T-helper 1 cell treated with Interleukin-12 subunit alpha and Interleukin-12 subunit beta and Interleukin-4 antibody, amounts not matched to agents 30 ng/mL and 1 ng/mL, for 36 hours (primary cell): ENCODE measurements around the gene CLCA4. TPM values are rescaled to one million over a fixed set of nuclear protein-coding genes. Genes with fewer than 3 reads are reported as not detected.

Experiments
- intact Hi-C: fragments of 100-400 bp; cut with micrococcal nuclease; formaldehyde crosslinking; loops from one replicate; pipeline ENCODE4 v1.15.1; 2024
- total RNA-seq: library from RNA; stranded (reverse); gene quantifications from 2 replicates; pipeline ENCODE4 v1.2.3, GENCODE V29; 2022

The CLCA4 gene
- total RNA-seq, 1 donor from 2014 or later = not detected

DNA sequence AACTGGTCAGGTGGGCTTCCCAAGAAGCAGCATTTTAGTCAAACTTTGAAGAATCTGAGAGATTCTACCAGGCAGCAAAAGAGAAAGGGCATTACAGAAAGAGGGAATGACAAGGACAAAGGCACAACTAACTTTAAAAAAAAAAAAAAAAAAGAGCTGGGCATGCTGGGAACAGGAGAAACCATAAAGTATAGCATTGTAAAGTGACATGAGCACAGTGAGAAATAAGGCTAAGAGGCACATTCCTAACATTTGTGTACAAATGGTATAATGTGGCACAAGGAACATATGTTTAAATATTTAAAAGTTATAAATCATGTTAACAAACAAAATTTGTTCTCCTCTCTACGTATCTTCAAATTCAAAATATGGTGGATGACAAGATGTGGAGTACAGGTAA is 69.6 kb downstream of the CLCA4 start:
- intact Hi-C loops = no loop called here

DNA sequence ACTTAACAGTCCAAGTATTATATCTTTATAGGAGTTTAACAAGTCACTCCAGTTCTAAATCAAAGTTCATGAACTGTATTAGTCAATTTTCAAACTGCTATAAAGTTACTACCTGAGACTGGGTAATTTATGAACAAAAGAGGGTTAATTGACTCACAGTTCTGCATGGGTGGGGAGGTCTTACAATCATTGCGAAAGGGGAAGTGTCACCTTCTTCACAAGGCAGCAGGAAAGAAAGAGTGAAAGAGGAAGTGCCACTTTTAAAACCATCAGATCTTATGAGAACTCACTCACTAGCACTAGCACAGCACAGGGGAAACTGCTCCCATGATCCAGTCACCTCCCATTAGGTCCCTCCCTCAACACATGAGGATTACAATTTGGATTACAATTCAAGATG is 70.0 kb downstream of the CLCA4 start:
- intact Hi-C loops = no loop called here

DNA sequence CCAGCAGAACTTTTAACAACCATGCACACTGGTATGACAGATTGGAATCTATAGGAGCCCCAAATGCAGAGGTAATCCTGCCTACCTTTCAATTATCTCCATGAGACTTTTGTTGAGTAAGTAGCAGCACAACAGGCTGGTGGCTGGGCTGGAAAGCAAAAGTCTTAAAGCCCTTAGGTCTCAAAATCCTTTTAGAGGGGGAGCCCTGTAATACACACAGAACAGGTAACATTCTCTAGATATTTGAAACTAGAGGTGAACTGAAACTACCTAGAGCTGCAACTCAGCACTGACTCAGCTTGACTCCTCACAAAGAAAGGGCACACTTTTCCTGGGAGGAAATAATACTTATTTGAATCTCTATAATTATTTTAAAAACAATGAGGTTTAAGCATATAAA is 71.5 kb downstream of the CLCA4 start:
- intact Hi-C loops = loop anchor here (2.0 kb wide), 1 partner anchor 20 kb away; no protein-coding TSS in a partner anchor

DNA sequence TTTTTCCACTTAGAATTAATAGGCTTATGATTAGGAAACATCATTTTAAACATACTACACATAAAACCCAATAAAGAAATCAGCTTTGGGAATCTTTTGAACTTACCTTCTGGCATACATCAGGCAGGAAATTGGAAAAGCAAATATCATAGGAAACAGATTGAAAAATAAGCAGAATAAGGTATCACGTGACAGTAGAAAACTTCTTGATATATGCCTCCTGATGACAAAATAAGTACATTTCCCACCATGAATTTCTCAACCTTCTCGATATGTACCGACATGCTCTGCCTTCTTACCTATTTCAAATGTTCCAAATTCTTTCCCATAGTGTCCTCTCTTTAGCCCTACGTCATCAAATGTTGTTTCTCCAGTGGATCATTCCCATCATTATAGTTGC is 72.4 kb downstream of the CLCA4 start:
- intact Hi-C loops = loop anchor here (2.0 kb wide), 1 partner anchor 19 kb away; no protein-coding TSS in a partner anchor

DNA sequence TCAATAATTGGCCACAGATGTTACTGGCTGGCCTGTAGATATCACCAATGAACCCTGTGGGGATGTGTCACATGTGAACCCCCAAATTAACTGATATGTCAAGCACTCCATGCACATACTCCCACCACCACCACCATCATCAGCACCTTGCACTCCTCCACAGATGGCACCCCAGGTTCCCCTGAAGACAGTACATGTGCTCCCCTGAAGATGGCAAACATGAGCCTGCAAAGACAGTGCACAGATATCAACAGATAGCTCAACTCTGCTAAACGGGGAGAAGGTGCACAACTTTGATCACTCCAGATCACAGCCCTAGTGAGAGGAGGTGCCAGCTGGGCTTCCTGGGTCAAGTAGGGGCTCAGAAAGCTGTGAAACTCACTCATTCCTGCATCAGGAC is 74.4 kb downstream of the CLCA4 start:
- intact Hi-C loops = no loop called here

Other genes with a start within 250 kb of the CLCA4 start
- gene ODF2L, start 150.8 kb upstream of the CLCA4 start, total RNA-seq = 44.2 and 53.1 TPM in 2 replicates
- not detected in 2 replicates for gene CLCA2, start 122.9 kb upstream of the CLCA4 start, total RNA-seq
- gene CLCA1, start 78.2 kb upstream of the CLCA4 start, total RNA-seq = not detected in 2 replicates
- 74.5 and 78.3 TPM in 2 replicates for gene SH3GLB1, start 157.5 kb downstream of the CLCA4 start, total RNA-seq